B cell (primary cell): ENCODE results near the gene PPP1R16B. TPM values are rescaled to one million over a fixed set of nuclear protein-coding genes. Genes with fewer than 3 reads are reported as not detected.

Experiments
- ATAC-seq: fragments of 200-7000 bp; cut with Tn5 transposase; one replicate; pipeline ENCODE4 v1.10.0; 2021; ENCODE audit warnings: low read depth, mild to moderate bottlenecking, moderate number of reproducible peaks, moderate library complexity
- CTCF ChIA-PET: fragments of 350-600 bp; sonication (Branson Sonifier 250); formaldehyde crosslinking; loops from one replicate; lab custom pipeline; 2021; ENCODE audit warnings: antibody characterized with exemption, inconsistent platforms; lab: Charles Lee
- POLR2A ChIA-PET: fragments of 350-600 bp; sonication (Branson Sonifier 250); formaldehyde crosslinking; loops from one replicate; lab custom pipeline; 2021; ENCODE audit warnings: antibody characterized with exemption; lab: Charles Lee
- DNase-seq: peaks from one replicate; pipeline ENCODE4 v3.0.0; 2013
- H2AFZ ChIP-seq: 2 replicates; pipeline ENCODE4 v1.6.1; 2012; ENCODE audit warnings: mild to moderate bottlenecking, low read depth, low read length; ENCODE audit not compliant: insufficient read depth, poor library complexity, severe bottlenecking
- H3K27ac ChIP-seq, 2 donors: 1 replicate in 1 of 2; 2 replicates in 1 of 2; pipeline ENCODE4 v1.5.1; 2012 to 2013; ENCODE audit warnings: low read length in 2 of 2, mild to moderate bottlenecking in 2 of 2, moderate library complexity in 1 of 2
- H3K27me3 ChIP-seq, 4 experiments: fragments of 200-600 bp in 1 of 4; sonication (generic) in 1 of 4; replicated peaks in 1 of 4; 1 replicate in 2 of 4; 2 replicates in 2 of 4; pipeline versions ENCODE4 v1.6.1 to v1.7.0; 2013 to 2016; ENCODE audit warnings: low read length in 3 of 4, mild to moderate bottlenecking in 2 of 4, mixed read lengths in 1 of 4, moderate library complexity in 1 of 4; ENCODE audit not compliant: insufficient read depth in 4 of 4, control insufficient read depth in 3 of 4; ENCODE audit errors: control extremely low read depth in 1 of 4
- H3K36me3 ChIP-seq, 2 experiments: replicated peaks in 1 of 2; 1 replicate in 1 of 2; 2 replicates in 1 of 2; pipeline versions ENCODE4 v1.6.1 to v1.7.1; 2013; ENCODE audit warnings: low read length in 1 of 2; ENCODE audit not compliant: insufficient read depth in 2 of 2, control insufficient read depth in 1 of 2; ENCODE audit errors: control extremely low read depth in 1 of 2, extremely low read depth in 1 of 2
- H3K4me1 ChIP-seq, 2 donors: fragments of 200-600 bp in 1 of 2; sonication (generic) in 1 of 2; 1 replicate in 1 of 2; 2 replicates in 1 of 2; pipeline versions ENCODE4 v1.5.1 to v1.6.1; 2013 to 2017; ENCODE audit warnings: low read length in 2 of 2; ENCODE audit not compliant: control insufficient read depth in 2 of 2, insufficient read depth in 2 of 2
- H3K4me2 ChIP-seq: replicated peaks from 2 replicates; pipeline ENCODE3; 2012; ENCODE audit warnings: mild to moderate bottlenecking, low read depth, low read length; ENCODE audit not compliant: poor library complexity, severe bottlenecking
- H3K4me3 ChIP-seq, 5 experiments: fragments of 200-600 bp in 1 of 5; sonication (generic) in 1 of 5; 1 replicate in 3 of 5; 2 replicates in 2 of 5; pipeline versions ENCODE4 v1.5.1 to v1.7.0; 2011 to 2016; ENCODE audit warnings: low read length in 4 of 5, mild to moderate bottlenecking in 4 of 5, low read depth in 2 of 5, control low read depth in 1 of 5, moderate library complexity in 1 of 5; ENCODE audit not compliant: insufficient read depth in 1 of 5; ENCODE audit errors: control extremely low read depth in 1 of 5, extremely low read depth in 1 of 5
- H3K79me2 ChIP-seq: fragments of 200-600 bp; sonication (generic); one replicate; pipeline ENCODE4 v1.6.0; 2016; ENCODE audit warnings: low read length; ENCODE audit not compliant: control insufficient read depth, insufficient read depth
- H3K9ac ChIP-seq: fragments of 200-600 bp; sonication (generic); 2 replicates; pipeline ENCODE4 v1.6.1; 2017; ENCODE audit warnings: mild to moderate bottlenecking, low read length, moderate library complexity
- H3K9me3 ChIP-seq, 3 donors: one replicate each; pipeline versions ENCODE4 v1.6.1 to v1.7.1; 2013; ENCODE audit warnings: low read length in 2 of 3; ENCODE audit not compliant: control insufficient read depth in 2 of 3, insufficient read depth in 1 of 3; ENCODE audit errors: control extremely low read depth in 1 of 3
- H4K20me1 ChIP-seq: 2 replicates; pipeline ENCODE4 v1.6.0; 2012; ENCODE audit warnings: mild to moderate bottlenecking, low read length; ENCODE audit not compliant: insufficient read depth, control insufficient read depth, poor library complexity, severe bottlenecking
- H3K27ac Mint-ChIP-seq: one replicate; pipeline ENCODE4 v1.8.0; 2021; ENCODE audit warnings: mixed read lengths
- H3K27me3 Mint-ChIP-seq: one replicate; pipeline ENCODE4 v1.8.0; 2021; ENCODE audit warnings: mixed read lengths
- H3K4me1 Mint-ChIP-seq: one replicate; pipeline ENCODE4 v1.8.0; 2021; ENCODE audit warnings: mixed read lengths
- H3K4me3 Mint-ChIP-seq: one replicate; pipeline ENCODE4 v1.8.0; 2021; ENCODE audit warnings: mixed read lengths
- H3K9me3 Mint-ChIP-seq: one replicate; pipeline ENCODE4 v1.8.0; 2022; ENCODE audit warnings: mixed read lengths; ENCODE audit not compliant: insufficient read depth
- EZH2 ChIP-seq: IDR thresholded peaks from 2 replicates; pipeline ENCODE4 v1.6.1; 2012; ENCODE audit warnings: borderline replicate concordance, low read depth, mild to moderate bottlenecking, moderate library complexity, low read length; ENCODE audit not compliant: insufficient read depth, poor library complexity, severe bottlenecking
- WGBS: methylation state at CpG from one replicate; pipeline ENCODE4 v1.1.5; 2013; ENCODE audit warnings: missing lambda C conversion rate; ENCODE audit not compliant: insufficient coverage; 5-methylcytosine and 5-hydroxymethylcytosine counted together
- intact Hi-C: fragments of 100-400 bp; cut with micrococcal nuclease; formaldehyde crosslinking; loops from one replicate; pipeline ENCODE4 v1.10.0; 2022
- polyA plus RNA-seq: library from polyadenylated mRNA; depleted of rRNA; stranded (reverse); fragments of >200 nt; gene quantifications from 2 replicates; pipeline ENCODE4 v1.2.3, GENCODE V29; 2012
- total RNA-seq, 2 donors: library from RNA; stranded (reverse); fragments of 120-200 nt in 1 of 2; gene quantifications; 1 replicate in 1 of 2; 2 replicates in 1 of 2; pipeline versions ENCODE4 v1.2.3 to v1.2.4, GENCODE V29; 2013 to 2022
- TF ChIP-seq, protein P1 (sequence below): fragments of 200-600 bp; IDR thresholded peaks from one replicate; pipeline ENCODE4 v1.8.0; 2022; ENCODE audit warnings: antibody characterized with exemption, mild to moderate bottlenecking

The PPP1R16B gene
- total and polyA plus RNA-seq, 2 donors (not counting 1 experiment from before 2014, with no cell fraction given), result 58.8 to 108 TPM

DNA sequence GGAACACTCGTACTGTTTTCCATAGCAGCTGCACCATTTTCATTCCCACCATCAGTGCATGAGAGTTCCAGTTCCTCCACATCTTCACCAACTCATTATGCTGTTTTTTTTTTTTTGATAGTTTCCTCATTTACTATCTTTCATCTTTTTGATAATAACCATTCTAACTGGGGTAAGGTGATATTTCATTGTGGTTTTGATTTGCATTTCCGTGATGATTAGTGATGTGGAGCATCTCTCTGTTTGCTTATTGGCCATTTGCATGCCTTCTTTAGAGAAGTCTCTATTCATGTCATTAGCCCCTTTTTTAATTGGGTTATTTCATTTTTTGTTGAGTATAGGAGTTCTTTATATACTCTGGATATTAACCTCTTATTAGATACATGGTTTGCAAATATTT, 31.3 kb upstream of the PPP1R16B start:
- Histone ChIP-seq H3K9me3 (peaks cover 2 to 8% (median 6%) of the 10 kb centered on the region in 3 donors), H3K9ac (no peak overlapping the region), H2AFZ (no peak overlapping the region), H3K4me1 (no peaks in the 10 kb centered on the region), H3K79me2 (no peaks in the 10 kb centered on the region), H3K36me3 (peaks cover 2 to 34% of the 10 kb centered on the region in 2 experiments), H3K4me2 (no peak overlapping the region), H3K27ac (no peak overlapping the region), H3K4me3 (no peak overlapping the region), H3K27me3 (no peaks in the 10 kb centered on the region), H4K20me1 (no peaks in the 10 kb centered on the region)
- Mint-ChIP-seq H3K4me1 (peaks cover 5% of the 10 kb centered on the region), H3K27me3 (no peaks in the 10 kb centered on the region), H3K27ac (no peak overlapping the region), H3K4me3 (no peak overlapping the region), H3K9me3 (peaks cover 8% of the 10 kb centered on the region)
- TF ChIP-seq, protein P1, sequence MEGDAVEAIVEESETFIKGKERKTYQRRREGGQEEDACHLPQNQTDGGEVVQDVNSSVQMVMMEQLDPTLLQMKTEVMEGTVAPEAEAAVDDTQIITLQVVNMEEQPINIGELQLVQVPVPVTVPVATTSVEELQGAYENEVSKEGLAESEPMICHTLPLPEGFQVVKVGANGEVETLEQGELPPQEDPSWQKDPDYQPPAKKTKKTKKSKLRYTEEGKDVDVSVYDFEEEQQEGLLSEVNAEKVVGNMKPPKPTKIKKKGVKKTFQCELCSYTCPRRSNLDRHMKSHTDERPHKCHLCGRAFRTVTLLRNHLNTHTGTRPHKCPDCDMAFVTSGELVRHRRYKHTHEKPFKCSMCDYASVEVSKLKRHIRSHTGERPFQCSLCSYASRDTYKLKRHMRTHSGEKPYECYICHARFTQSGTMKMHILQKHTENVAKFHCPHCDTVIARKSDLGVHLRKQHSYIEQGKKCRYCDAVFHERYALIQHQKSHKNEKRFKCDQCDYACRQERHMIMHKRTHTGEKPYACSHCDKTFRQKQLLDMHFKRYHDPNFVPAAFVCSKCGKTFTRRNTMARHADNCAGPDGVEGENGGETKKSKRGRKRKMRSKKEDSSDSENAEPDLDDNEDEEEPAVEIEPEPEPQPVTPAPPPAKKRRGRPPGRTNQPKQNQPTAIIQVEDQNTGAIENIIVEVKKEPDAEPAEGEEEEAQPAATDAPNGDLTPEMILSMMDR, result no peak
- TF ChIP-seq EZH2, result no peak
- POLR2A ChIA-PET, result no interaction called here
- ATAC-seq (no peak), DNase-seq (no peak)
- CTCF ChIA-PET, result no interaction called here
- WGBS, result no CpG with 5 or more reads among the region's 2 CpGs
- intact Hi-C loops, result no loop called here

DNA sequence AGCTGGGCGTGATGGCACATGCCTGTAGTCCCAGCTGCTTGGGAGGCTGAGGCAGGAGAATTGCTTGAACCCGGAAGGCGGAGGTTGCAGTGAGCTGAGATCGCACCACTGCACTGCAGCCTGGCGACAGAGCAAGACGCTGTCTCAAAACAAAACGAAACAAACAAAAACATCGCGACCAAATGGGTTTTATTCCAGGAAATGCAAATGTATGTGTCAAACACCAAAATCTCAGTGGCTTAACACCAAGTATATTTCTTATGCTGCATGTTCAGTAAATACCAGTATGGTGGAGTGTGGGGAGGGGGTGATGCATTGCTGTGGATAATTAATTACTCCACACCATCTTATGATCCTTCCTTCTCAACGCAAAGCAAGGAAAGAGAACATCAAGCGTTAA, 29.1 kb upstream of the PPP1R16B start:
- DNase-seq (no peak), ATAC-seq (no peak)
- 73% methylated on average over 6 of the region's 11 CpGs for WGBS
- Histone ChIP-seq H3K4me3 (no peak overlapping the region), H3K9me3 (peaks cover 2 to 8% (median 6%) of the 10 kb centered on the region in 3 donors), H3K27me3 (no peaks in the 10 kb centered on the region), H4K20me1 (no peaks in the 10 kb centered on the region), H2AFZ (no peak overlapping the region), H3K36me3 (peaks cover 4 to 22% of the 10 kb centered on the region in 2 experiments), H3K4me2 (no peak overlapping the region), H3K9ac (no peak overlapping the region), H3K4me1 (no peaks in the 10 kb centered on the region), H3K79me2 (no peaks in the 10 kb centered on the region), H3K27ac (no peak overlapping the region)
- Mint-ChIP-seq H3K9me3 (peaks cover 8% of the 10 kb centered on the region), H3K27ac (peak overlapping the region; percentile 32), H3K27me3 (no peaks in the 10 kb centered on the region), H3K4me3 (peak overlapping the region; percentile 16), H3K4me1 (peaks cover 3% of the 10 kb centered on the region)
- intact Hi-C loops, result no loop called here
- ChIA-PET POLR2A (no interaction called here), CTCF (no interaction called here)
- TF ChIP-seq EZH2, result no peak
- TF ChIP-seq, protein P1, result no peak
